ENCODE data around the gene MRPS24.
"Not testable (repeated sequence)": the region's sequence is repeated elsewhere in the genome, so short reads cannot be mapped to it uniquely, and the experiment has no call there.

Gene MRPS24

DNA sequence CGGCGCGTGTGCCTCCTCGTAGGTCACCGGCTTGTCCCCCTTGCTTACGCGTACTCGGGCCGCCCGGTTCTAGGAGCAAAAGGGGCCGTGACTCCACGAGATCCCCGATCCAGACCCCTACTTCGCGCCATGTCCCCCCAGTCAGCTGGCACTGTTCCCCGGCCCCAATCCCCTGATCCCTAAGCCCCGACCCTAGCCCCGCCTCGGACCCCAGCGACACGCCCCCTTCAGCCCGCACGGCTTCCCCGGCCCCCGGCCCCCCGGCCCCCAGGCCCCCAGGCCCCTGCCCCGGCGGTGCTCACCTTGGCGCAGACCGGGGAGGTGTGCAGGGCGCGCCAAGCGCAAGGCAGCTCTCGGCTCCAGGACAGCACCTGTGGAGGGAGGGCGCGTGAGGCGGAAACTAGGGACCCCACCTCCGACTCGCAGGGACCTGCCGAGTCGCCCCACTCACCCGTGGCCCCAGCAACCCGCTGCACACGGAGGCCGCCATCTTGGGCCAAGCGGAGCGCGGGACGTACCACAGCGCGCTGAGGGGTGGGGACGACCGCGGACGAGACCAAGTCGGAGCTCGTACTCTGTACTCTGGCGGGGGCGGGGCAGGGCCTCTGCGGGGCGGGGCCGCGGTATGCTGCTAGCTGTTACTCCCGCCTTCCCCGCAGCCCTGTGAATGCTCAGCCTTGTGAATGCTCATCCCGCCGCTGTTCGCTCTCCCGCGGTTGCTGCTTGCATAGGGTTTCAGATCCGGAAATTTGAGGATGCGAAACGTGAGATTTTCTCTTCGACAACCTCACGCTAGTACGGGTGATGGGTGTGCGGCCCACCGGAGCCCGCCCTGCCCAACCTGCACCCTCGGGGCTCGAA, at the start of gene MRPS24:
MRPS24 (minus strand) TSS at position 512 of the 861 bp plus-strand sequence; CDS start at position 490, 22 bp downstream.
- in situ Hi-C loops (cut with MboI; ENCODE audit: low sequenced_read_pairs): no loop called here

DNA sequence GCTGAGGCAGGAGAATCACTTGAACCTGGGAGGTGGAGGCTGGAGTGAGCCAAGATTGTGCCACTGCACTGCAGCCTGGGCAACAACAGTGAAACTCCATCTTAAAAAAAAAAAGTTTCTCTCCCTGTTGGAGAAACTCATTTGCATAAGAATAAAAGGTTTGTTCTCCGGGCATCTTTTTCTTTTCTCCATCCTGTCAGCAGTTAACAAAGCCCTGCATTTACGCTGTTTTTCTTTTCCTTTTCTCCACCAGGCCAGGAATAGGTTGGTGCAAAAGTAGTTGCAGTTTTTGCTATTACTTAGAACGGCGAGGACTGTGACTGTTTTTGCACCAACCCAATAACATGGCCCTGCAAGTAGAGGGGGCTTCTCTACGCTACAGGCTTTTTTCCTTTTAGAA, 46.6 kb upstream of the MRPS24 start:
- in situ Hi-C loops (cut with MboI; ENCODE audit: low sequenced_read_pairs): no loop called here

DNA sequence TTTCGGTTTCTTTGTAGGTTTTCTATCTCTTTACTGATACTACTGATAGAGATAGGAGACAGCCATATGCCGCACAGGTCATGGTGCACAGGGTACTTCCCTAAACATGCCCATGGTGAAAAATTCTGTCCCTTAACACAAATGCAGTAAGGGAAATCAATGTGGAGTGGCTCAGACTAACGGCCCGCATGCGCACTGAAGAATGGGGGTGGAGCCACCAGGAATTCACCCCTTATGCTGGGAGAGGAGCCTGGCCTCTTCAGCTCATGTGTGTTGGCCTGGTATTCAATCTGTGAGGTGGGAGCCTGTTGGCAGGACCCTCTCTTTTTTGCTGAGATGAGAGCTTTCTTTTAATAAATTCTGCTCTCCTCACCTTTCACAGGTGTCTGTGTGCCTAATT, 45.5 kb upstream of the MRPS24 start:
- in situ Hi-C loops (cut with MboI; ENCODE audit: low sequenced_read_pairs): no loop called here

DNA sequence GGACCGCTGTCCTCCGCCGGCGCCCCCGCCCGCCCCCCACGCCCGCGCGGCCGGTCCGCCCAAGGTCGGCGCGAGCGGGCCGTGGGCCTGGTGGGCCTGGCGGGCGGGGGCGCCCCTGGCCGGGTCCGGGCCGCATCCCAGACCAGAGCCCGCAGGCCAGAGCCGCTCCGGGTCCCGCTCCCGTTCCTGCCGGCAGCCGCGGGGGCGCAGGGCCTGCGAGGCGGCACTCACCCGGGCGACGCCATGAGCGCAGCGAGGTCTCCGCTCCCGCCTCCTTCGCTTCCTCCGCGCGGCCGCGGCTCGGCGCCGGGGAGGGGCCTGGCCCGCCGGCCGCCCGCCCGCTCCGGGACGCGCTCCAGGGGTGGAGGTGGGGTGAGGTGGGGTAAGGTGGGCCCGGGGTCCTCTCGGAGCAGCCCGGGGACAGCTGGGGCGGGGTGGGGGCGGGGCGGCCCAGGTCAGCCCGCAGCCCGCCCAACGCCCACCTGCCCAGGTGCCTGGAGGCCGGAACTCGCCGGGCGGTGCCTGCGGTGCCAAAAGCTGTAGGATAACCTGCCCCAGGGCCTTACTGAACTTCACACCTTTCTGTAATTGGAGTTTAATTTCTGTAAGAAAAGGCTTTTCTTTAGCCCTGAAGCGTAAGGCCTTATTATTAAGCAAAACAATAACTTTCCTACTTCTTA, 37.2 kb upstream of the MRPS24 start, which contains the start of gene URGCP:
URGCP (minus strand) TSS at position 266 of the 680 bp plus-strand sequence; CDS start at position 245, 21 bp downstream.
- in situ Hi-C loops (cut with MboI; ENCODE audit: low sequenced_read_pairs): no loop called here

DNA sequence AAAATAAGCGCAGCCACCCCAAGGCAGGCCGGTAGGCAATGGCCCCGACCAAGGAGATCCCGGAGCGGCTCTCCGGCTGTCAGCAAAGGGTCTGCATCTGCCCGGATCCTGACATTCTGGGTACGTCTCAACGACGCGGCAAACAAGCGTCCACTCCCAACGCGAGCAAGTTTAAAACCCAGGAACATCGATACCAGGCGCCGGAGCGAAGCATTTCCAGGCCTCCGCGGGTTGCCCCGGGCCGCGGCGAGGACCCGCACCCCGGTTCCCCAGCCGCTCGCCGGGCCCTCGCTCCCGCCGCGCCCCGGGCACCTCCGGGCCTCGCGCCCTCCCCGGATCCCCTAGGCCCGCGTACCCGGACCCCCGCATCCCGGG, 36.6 kb upstream of the MRPS24 start:
- in situ Hi-C loops (cut with MboI; ENCODE audit: low sequenced_read_pairs): no loop called here

DNA sequence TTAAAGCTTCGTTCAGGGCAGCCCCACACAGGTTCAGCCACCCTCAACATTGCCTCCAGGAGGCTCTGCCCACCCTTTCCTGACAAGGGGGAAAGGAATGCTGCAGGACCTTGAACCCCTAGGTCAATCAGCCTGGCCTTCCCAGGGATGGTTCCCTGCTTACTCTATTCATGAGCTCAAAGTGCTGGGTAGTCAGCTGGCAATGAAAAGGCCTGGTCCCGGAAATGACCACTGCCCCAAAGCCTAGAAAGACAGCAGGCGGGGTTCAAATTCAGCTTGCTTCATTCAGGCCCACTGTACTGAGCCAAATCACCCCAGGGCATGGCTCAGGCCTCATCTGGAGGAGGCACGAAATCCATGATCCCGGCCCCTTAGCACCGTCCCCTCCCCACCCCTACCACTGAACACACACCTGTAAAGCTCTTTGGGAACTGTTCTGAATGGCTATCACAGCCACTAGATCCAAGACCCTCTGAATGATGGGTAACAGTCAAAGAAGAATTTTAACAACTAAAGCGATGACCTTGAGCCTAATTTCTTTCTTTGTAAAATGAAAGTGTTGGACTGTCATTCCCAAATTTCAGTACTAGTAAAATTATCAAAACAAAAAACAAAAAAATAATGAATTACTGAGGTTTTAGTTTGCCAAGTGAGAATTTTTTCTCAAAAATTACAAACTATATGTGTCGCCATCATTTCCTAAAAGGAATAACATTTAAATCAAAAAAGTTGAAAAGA, 36.1 kb upstream of the MRPS24 start:
- in situ Hi-C loops (cut with MboI; ENCODE audit: low sequenced_read_pairs): no loop called here

DNA sequence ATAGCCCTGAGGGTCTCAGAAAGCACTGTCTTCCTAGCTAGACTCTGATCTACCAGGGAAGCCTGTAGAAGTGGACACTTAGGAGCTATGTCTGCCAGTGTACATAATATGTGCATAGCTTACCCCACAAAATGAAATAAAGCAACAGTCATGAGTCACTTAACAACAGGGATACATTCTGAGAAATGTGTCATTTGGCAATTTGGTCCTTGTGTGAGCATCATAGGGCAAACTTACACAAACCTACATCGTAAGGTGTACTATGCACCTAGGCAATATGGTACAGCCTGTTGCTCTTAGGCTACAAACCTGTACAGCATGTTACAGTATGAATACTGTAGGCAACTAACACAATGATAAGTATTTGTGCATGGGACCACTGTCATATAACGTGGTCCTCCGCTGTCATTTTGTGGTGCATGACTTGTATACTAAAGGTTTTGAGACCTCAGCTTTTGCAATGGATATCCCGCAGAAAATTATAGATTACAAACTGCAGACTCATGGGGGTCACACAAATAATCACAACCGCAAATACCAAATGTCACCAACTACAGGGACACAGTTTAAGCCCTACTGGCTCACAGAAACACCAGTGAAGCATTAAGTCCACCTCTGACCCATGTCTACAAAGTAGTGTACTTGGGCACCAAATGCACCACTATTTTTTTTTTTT, 35.4 kb upstream of the MRPS24 start:
- in situ Hi-C loops (cut with MboI; ENCODE audit: low sequenced_read_pairs): no loop called here

DNA sequence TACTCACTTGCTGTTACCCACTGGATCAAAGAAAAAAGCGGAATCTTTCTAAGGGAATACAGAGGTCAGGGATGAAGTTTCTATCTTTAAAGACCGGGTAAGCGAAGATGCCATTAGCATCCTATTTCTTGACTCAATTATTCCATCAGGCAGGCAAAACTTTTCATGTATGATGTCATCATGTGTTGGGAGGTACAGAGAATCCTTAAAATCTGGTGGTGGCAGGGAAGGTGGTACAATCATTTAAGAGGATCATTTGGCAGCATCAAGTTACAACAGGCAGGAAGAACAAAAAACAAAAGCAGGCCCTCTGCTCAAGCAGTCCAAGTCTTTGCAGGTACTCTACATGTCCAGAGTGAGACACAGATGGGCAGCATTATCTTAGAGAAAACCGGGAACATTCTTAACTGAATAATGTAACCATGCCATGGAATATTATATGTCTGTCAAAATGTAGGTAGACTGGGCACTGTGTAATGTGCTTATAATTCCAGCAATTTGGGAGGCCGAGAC, 33.3 kb upstream of the MRPS24 start:
- in situ Hi-C loops (cut with MboI; ENCODE audit: low sequenced_read_pairs): no loop called here

DNA sequence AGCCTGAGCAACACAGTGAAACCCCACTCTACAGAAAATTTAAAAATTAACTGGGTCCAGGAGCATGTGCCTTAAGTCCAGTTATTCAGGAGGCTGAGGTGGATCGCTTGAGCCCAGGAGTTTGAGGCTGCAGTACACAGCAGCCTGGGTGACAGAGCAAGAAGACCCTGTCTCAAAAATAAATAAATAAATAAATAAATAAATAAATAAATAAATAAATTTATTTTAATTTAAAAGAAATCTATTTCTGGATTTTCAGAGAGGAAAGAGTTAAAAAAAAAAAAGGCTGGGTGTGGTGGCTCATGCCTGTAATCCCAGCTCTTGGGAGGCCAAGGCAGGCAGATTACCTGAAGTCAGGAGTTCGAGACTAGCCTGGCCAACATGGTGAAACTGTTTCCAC, 29.3 kb upstream of the MRPS24 start:
- in situ Hi-C loops (cut with MboI; ENCODE audit: low sequenced_read_pairs): not testable (repeated sequence)

DNA sequence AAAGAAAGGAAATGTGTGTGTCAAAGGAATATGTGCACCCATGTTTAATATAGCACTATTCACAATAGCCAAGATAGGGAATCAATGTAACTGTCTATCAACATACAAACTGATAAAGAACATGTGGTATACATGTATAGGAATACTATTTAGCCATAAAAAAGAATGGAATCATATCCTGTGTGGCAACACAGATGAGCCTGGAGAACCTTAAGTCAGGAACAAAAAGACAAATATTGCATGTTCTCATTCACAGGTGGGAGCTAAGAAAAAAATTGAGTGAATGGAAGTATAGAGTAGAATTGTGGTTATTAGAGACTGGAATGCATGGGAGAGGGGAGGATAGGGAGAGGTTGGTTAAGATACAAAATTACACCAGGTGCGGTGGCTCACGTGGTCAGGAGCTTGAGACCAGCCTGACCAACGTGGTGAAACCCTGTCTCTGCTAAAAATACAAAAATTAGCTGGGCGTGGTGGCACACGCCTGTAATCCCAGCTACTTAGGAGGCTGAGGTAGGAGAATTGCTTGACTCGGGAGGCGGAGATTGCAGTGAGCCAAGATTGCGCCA, 26.6 kb upstream of the MRPS24 start:
- in situ Hi-C loops (cut with MboI; ENCODE audit: low sequenced_read_pairs): no loop called here

DNA sequence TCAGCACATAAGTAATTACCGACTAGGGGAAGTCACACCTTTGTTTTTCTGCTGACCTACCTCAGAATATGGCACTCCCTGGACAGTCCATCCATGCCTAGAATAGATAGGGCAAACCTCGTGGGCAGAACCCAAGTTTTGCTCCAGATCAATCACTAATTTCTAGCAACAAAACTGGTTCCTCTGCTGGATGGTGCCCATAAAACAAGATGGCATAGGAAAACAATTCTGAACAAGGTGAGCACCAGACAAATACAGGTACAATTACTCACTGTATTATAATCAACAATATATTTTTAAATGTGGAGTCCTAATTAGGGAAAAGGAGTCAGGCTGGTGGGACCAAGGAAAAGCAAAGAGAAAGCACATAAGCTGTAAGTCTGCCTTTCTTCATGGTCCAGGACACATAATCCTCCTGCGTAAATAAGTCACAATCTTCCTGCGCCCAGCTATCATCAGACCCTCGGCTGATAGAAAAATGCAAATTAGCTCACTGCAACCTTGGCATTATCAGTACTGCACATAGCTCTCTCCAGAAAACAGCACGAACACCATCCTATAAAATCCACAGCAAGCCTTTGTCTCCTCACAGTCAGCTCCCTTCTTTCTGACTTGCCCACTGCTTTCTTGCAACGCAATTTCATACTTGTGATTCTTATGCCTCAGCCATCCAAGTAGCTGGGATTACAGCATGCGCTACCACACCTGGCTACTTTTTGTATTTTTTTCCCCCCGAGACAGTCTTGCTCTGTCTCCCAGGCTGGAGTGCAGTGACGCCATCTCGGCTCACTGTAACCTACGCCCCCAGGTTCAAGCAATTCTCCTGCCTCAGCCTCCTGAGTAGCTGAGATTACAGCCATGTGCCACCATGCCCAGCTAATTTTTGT, 22.0 kb upstream of the MRPS24 start:
- in situ Hi-C loops (cut with MboI; ENCODE audit: low sequenced_read_pairs): no loop called here

DNA sequence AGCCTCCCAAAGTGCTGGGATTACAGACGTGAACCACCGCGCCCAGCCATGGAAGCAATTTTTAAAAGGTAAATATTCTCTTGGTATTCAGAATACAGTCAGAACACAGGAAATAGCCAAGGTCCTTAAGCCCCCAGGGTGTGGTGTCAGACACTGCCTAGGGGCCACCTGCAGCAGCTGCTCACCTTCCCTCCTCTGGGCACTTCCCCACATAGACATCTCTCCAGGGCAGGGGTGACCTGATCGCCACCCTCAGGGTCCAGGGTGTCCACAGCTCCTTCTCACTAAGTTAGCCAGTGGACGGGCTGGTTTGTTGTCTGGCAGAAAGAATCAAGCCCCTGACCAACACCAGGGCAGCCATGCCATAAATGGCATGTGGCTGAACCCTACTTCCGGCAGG, 21.2 kb upstream of the MRPS24 start:
- in situ Hi-C loops (cut with MboI; ENCODE audit: low sequenced_read_pairs): no loop called here

DNA sequence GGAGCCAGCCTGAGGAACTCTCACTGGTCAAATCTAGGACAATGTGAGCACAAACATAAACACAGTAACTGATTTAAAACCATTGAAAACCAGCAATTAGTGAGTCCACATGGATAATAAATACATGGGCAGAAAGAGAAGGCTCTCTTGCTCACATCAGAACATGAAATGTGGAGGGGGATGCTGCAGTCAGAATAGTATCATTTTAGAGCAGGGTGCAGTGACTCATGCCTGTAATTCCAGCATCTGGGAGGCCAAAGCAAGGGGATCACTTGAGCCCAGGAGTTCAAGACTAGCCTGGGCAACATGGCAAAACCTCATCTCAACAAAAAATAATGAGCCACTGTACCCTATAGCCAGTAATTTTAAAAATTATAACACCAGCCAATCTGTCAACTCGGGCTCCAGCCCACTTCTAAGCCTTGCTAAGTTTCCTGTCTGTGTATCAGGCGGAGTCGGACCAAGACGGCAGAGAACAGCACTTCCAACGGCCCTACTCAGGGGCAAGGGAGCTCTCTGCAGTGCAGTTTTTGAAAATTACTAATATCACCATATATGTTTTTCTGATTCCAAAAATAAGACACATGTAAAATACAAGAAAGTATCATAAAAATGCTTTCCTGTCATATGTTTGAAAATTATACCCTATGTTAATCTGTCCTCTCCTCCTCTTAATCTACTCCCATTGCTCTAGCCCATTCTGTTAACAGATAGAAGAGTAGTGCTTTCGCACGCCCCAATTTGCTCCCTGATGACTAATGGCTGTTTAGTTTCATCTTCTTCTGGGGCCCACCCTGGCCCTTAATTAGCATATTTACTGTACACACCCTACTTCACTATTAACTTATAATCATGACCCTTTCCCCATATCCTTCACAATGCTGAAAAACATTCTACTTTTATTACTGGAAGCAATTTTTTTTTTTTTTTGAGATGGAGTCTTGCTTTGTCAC, 20.0 kb upstream of the MRPS24 start:
- in situ Hi-C loops (cut with MboI; ENCODE audit: low sequenced_read_pairs): no loop called here

DNA sequence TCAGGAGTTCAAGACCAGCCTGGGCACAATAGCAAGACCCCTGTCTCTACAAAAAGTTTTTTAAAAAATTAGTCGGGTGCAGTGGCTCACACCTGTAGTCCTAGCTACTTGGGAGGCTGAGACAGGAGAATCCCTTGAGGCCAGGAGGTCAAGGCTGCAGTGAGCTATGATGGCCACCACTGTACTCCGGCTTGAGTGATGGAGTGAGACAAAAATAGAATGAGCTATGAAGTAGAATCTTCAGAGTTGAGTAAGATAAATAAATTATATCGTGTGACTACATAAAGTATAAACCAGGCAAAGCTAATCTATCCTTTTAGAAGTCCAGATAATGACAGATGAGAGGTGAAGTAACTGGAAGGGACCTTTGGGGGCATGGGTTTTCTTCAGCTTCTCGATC, 15.3 kb upstream of the MRPS24 start:
- in situ Hi-C loops (cut with MboI; ENCODE audit: low sequenced_read_pairs): no loop called here

DNA sequence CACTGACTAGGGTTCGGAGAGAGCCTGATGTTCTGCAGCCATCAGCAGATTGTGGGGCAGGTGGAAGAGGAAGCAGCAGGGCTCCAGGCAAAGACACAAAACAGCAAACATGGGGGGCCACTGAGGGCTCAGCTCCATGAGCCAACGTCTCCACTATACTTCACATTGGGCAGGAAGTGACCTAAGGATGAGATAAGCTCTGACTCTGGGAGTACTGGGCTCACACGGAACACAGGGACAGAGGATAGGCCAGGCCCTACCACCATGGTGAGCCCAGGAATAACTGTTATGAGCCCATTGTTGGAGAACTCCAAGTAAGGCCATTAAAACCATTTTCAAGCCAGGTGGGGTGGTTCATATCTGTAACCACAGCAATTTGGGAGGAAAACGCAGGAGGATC, 14.9 kb upstream of the MRPS24 start:
- in situ Hi-C loops (cut with MboI; ENCODE audit: low sequenced_read_pairs): no loop called here

DNA sequence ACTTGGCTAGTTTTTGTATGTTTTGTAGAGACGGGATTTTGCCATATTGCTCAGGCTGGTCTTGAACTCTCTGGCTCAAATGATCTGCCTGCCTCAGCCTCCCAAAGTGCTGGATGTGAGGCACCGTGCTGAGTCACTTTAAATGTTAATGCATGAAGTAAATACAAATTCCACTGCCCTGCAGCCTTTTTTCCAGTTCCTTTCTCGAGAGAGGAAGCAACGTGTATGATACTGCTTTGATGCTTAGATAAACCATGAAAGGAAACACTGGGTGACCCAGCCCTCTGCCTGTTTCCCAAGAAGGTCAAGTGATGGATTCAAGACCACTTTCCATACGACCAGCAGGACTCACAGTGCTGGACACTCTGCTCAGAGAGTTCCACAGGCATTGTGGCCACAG, 11.3 kb upstream of the MRPS24 start:
- in situ Hi-C loops (cut with MboI; ENCODE audit: low sequenced_read_pairs): no loop called here

DNA sequence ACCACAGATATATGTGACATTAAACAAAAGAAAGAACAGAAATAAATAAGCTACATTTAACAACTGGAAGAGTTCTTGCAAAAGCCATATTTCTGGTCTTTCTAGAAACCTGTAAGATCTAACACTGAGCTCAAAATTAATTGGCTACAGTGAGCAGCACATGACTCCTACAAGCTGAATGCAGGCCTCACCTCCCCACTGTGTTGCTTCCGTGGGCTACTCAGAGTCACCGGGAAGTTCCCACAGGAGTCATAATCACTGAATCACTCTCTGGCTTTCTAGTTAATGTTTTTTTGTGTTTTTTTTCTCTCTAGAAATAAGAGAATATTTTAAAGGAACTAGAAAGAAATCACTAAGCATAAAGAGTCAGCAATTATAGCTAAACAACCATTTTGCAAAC, 10.2 kb upstream of the MRPS24 start:
- in situ Hi-C loops (cut with MboI; ENCODE audit: low sequenced_read_pairs): no loop called here

DNA sequence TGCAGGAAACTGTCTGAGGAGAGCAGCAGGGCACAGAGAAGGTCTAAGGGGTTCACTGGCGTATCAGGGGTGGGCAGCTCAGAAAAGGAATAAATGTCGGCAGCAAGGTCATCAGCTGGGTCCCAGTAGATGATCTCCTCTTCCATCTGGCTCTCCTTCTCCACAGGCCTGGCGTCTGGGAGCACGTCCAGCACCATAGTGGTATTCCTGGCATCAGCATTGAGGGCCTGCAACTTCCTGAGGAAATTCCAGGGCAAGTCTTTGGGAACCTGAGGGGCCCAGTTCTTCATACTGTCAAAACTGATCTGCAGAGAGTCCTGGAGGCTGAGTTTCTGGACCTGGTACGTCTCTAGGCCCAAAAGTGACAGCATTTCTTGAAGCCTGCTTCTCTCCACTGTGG, 9.6 kb upstream of the MRPS24 start:
- in situ Hi-C loops (cut with MboI; ENCODE audit: low sequenced_read_pairs): no loop called here
